Central memory CD4-positive, alpha-beta T cell (primary cell): ENCODE measurements around the gene PPP1R12B.
"Not testable (repeated sequence)": the region's sequence is repeated elsewhere in the genome, so short reads cannot be mapped to it uniquely, and the experiment has no call there.

Experiments used
- DNase-seq: peaks from one replicate; pipeline ENCODE4 v3.0.0; 2022

The PPP1R12B gene

DNA sequence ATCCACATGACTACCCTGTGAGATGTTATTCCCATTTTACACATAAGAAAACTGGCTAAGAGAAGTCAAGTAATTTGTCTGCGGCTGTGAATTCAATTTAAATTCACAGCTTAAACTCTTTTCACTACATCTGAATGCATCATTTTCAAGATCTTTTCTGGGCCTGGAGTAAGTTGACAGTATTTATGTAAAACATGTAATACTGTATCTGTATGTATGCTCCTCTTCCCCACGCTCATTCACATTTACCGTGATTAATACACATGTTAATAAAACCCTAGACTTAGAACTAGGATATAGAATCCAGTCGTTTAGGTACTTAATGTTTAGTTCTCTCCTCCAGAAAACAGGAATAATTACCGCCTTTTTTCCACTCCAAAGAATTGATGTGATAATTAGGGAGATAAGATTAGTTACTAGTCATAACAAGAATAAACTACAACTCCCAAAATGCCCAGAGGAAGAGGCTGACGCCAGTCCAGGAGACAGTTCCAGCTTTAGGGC lies 442 bp upstream of the PPP1R12B start:
- no peak for DNase-seq

DNA sequence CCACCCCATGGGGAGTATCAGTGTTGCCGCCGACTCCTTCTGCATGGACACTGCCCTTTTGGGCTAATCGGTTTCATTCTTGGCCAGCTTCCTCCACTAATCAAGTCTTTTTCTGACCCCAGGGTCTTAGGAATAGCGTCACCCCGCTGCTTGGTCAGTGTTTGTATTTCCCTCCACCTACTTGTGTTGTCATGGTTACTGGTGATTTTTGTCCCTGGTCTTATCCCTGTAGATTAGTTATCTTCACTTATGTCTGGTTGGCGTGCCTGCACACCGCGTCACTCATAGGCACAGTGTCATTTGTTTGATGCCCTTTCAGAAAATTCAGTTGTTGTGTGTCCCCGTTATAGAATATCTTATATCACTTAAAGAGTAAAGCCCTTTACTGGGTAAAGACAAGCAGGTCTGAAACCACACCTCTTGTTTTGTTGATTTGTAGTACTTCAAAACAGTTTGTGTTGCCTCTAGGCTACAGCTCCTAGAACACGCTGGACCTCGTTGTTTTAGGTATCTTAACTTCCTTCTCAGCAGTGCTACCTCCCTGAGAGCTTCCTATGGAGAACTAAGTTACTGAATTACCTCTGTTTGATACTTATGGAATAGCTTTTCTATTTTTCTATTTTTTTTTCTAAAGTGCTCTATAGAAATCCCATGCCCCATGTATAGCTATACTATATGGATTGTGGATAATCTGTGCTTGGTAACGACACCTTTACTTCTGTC lies 868 bp downstream of the PPP1R12B start:
- no peak for DNase-seq

DNA sequence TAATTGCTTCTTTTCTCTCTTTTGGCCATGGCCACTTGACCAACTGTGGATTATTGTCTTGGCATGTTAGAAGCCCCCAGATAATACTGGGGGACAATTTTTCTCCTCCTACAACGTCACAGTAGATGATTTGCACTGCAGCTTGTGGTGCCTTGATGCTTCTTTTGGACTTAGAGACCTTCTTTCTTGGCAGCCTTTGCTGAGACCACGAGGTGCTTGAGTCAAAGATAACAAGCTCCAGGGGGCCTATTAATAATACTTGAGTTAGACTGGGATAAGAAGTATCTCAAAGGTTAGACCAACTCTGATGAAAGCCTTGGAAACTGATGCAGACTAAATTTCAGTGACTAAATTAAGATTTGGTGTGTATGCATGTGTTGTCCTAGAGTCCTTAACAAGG lies 3.2 kb downstream of the PPP1R12B start:
- no peak for DNase-seq

DNA sequence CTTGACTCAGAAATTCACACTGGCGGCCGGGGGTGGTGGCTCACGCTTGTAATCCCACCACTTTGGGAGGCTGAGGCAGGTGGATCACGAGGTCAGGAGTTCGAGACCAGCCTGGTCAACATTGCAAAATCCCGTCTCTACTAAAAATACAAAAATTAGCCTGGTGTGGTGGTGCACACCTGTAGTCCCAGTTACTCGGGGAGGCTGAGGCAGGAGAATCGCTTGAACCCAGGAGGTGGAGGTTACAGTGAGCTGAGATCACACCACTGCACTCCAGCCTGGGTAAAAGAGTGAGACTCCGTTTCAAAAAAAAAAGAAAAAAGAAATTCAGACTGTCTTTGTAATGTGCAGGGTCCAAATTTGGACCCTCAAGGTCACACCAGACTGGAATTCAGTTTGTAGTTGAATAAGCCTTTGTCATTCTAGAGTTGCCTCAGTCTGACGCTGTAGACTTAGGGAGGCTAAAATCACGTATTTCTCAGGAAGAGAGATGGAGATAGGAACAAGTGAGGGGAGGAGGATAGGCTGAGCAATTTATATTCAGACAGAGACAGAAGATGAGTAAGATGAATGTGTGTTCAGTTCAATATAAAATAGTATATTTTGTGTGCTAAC lies 4.2 kb downstream of the PPP1R12B start:
- not testable (repeated sequence) for DNase-seq

DNA sequence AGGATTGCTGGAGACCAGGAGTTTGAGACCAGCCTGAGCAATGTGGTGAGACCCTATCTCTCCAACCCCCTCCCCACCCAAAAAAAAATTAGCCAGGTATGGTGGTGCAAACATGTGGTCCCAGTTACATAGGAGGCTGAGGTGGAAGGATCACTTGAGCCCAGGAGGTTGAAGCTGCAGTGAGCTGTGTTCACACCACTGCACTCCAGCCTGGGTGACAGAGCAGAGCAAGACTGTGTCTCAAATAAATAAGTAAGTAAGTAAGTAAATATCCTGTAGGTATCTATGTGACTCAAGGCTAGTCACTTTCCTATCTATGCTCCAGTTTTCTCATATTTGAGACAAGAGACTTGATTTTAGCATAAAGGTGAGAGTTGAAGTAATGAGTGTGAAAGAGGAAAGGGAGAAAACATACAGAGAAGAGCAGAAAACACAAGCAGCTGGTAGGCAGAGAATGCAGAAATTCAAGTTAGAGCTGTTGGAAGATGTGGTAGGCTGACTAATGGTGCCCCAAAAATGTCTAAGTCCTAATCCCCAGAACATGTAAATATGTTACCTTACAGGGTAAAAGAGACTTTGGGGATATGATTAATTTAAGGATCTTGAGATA lies 7.5 kb downstream of the PPP1R12B start:
- no peak for DNase-seq

DNA sequence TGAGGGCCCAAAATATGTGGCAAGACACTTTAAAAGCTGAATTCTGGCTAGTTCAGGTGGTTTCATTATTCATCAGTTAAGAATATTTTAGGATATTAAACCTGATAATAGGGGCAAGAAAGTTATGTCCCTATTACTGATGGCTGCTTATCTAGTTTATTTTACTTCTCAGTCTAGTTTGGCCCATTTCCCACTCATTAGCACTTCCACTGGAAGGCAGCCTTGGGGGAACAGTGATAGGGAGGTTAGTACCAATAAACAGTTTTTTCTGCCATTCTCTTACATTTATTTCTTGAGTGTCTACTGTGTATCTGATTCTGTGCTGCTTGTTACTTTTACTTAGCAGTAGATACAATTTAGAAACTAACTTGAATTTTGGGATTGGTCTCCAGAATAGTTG lies 9.0 kb downstream of the PPP1R12B start:
- no peak for DNase-seq

DNA sequence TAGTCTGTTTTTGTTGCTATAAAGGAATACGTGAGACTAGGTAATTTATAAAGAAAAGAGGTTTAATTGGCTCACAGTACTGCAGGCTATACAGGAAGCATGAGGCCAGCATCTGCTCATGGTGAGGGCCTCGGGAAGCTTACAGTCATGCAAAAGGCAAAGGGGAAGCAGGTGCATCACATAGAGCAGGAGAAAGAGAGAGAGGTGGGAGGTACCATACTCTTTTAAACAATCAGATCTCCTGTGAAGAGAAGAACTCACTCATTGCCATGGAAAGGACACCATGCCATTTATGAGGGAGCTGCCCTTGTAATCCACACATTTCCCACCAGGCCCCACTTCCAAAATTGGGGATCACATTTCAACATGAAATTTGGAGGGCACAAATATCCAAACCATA lies 12.7 kb downstream of the PPP1R12B start:
- no peak for DNase-seq

DNA sequence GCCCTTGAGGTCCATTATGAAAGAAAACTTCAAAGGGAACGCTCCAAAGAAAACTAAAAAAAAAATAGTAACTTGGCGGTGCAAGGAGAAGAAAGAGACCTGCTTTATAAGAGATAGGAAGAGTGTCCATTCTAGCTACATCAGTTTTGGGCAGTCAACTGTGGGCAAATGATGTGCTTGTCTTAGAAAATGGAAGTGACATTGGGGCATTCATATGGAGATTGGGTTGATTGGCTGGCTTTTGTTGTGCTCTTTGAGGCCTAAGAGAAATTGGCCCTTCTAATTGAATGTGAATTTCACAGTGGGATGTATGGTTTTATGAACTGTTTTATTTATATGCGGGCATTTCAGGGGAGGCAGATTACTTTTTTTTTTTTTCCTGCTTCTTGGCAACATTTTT lies 13.2 kb downstream of the PPP1R12B start:
- no peak for DNase-seq

- no peak for DNase-seq
These were observed 13.7 kb downstream of the PPP1R12B start for GRCh38 chr1:202362212-202362611.

DNA sequence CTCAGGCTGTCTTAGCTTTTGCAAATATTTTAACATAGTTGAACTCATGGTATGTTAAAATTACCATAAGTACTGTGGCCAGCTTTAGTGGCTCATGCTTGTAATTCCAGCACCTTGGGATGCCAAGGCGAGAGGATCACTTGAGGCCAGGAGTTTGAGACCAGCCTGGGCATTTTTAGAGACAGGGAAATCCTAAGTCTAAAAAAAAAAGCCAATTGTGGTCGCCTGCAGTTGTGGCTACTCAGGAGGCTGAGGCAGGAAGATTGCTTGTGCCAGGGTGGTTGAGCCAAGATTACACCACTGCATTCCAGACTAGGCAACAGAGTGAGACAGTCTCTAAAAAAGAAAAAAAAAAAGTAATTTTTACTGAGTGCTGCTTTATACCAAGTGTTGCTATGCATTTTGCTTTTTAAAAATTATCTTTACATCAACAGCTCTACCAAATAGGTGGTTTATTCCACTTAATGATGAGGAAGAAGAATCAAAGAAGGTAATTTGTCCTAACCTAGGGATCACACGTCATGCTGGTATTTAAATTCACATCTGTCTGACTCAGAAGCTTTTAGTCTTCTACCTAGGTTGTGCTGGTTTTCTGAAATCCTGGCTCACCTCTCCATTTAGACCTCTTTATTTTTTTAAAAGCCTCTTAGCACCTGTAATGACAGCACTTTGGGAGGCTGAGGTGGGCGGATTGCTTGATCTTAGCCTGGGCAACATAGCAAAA lies 16.8 kb downstream of the PPP1R12B start:
- no peak for DNase-seq

DNA sequence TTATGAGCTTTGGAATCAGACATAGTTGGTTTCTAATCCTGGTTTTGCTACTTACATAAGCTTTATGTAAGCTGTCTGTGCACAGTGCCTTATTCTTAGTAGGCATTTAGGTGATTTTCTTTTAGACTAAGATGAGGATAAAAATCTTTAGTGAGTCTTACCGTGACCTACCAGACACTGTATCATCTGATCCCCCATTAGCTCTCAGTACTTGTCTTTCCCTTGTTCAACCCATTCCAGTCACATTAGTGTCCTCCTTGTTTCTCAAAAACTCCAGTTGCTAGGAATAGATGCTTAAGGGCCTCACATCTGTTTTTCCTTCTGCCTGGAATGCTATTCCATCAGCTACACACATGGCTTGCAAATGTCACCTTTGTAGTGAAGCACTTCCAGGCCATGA lies 18.8 kb downstream of the PPP1R12B start:
- no peak for DNase-seq

- DNase-seq: not testable (repeated sequence)
These were observed 22.4 kb downstream of the PPP1R12B start for GRCh38 chr1:202370906-202371305.

DNA sequence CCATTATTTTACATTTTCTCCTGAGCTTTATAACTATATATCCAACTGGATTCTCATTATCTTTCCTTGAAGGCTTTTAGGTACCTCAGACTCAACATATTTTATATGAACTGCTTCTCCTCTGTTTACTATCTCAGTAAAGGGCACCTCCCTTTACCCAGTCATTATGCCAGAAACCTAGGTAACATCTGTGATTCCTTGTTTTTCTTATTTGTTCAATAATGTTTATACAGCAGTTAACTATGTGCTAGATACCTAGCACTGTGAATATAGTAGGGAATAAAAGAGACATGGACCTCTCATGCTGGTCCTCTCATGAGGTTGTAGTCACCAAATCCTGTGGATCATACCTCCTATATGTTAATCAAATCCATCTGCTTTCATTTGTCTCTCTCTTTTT lies 25.6 kb downstream of the PPP1R12B start:
- no peak for DNase-seq

- DNase-seq: not testable (repeated sequence)
These were observed 26.7 kb downstream of the PPP1R12B start for GRCh38 chr1:202375175-202375574.

DNA sequence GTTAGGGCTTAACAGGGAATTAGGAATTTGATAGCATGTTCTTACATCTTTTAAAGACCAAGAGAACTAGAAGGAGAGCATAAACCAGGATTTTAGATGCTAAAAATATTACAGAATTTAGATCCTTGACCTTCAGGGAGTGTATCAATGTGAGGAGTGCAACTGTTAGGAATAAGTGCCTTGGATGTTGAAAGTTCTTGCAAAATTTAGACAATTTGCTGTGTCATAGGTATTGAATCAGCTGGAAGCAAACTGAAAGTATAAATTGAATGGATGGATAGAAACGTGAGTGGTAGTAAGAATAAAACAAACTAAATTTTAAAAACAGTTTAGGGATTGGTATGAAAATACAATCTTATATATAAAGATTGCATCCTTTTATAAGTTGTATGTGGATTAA lies 27.7 kb downstream of the PPP1R12B start:
- no peak for DNase-seq

DNA sequence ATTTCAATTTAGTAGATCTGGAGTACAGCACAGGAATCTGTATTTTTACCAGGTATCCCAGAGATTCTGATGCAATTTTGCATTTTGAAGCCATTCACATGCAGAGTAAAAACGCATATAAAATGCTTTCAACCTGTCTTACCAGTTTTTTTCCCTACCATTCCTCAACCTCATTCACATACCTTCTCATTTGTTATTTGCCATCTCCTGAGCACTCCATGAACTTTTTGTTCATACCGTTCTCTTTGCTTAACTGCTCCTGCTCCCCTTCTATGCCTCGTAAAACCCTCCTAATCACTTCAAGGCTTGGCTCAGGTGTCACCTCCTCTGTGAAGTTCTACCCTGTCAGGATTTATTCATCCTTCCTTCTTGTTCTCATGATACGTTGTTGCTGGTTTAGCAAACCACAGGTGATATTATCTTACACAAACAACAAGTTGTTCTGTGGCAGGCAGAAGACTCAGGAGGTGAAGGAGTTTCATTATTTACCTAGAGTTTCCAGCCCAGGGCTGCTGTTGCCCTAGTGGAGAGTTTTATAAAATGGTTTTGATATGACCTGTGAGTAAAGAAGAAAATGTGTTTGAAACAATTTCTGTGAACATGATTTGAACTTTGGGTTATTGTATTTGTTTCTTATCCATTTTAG lies 31.5 kb downstream of the PPP1R12B start:
- peak; percentile 41 for DNase-seq

DNA sequence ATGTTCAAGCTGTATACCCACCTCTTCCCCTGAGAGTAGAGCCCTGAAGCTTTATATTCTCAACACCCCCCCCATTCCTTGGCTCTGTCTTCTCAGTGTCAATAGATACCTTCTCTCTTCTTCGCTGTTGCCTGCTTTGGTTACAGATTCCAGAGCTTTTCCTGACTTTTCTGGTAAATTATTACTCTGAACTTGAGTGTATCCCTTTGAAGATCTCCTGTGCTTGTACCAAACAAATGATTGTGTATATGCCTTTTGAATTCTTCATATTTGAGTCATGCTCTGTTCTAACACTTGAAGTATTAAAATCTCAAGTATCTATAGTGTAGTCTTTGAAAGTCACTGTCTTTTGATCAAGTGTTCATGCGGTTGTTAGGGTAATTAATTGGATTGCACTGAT lies 32.0 kb downstream of the PPP1R12B start:
- DNase-seq: not testable (repeated sequence)

- DNase-seq: not testable (repeated sequence)
These were observed 33.4 kb downstream of the PPP1R12B start for GRCh38 chr1:202381867-202382266.

DNA sequence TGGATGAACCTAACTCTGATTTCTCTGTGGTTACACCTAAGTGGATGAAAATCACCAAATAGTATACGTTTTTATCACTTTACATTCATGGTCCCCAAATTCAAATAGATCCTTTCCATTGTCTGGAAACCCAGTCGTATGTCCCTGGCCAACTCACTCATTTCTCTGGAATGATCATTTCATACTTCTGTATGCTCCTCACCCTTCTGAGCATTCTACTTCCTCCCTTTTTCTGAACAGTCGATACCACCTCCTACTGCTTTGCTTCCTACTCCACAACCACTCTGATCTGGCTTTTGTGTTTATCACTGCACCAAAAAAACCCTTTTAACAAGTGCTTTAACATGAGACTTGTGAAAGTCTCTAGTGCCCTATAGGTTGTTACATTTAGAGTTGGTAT lies 47.3 kb downstream of the PPP1R12B start:
- not testable (repeated sequence) for DNase-seq

DNA sequence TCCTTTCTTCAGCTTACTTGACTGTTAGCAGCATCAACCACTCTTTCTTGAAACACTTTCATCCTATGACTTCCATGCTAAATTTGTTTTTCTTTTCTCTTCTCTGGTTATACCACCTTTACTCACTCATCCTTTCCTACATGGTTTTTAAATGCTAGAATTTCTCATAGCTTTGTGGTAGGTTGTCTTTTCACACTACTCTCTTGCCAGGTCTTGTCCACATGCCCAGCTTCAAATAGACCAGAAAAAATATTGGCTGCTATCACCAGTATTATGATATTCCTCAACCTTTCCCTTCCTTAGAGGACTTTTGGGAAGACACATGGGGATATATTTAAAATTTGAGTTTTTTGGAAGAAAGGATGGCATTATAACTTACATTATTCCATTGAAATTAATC lies 48.8 kb downstream of the PPP1R12B start:
- no peak for DNase-seq

DNA sequence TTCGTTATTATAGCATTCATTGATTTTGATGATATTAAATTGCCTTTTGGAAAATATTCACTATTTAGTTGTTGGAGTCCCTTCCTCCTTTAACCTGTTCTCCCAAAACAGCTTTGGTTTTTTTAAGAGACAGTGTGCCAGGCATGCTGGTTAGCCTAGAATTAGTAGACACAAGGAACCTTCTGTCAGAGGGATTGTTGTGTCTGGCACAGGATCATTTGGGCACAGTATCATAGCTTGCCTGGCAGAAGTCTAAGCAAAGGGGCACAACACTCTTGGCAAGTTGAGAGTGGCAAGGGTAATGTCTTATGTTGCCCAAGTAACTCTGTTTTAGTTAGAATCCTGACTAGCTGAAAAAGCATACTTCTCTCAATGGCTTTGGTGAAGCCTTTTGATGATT lies 49.9 kb downstream of the PPP1R12B start:
- DNase-seq: not testable (repeated sequence)

GRCh38 chr1:202401771-202402170 lies 53.3 kb downstream of the PPP1R12B start:
- not testable (repeated sequence) for DNase-seq

- DNase-seq: not testable (repeated sequence)
These were observed 54.9 kb downstream of the PPP1R12B start for GRCh38 chr1:202403381-202403780.
